SU-DHL-6 (cell line): ENCODE data around the gene PRSS12.

Source experiments
- CTCF ChIP-seq: fragments of 200-600 bp; sonication (generic); IDR thresholded peaks from one replicate; pipeline ENCODE4 v1.5.1; 2017; ENCODE audit warnings: antibody characterized with exemption, mild to moderate bottlenecking, low read length, moderate library complexity; ENCODE audit not compliant: insufficient read depth, poor library complexity, severe bottlenecking
- EZH2phosphoT487 ChIP-seq: fragments of 200-600 bp; sonication (generic), shearing (Covaris generic); conservative IDR thresholded peaks from 2 replicates; pipeline ENCODE4 v1.6.1; 2018; ENCODE audit warnings: mild to moderate bottlenecking, antibody characterized with exemption, low read length, moderate library complexity, mixed read lengths

- TF ChIP-seq CTCF: no peak
- no peak for TF ChIP-seq EZH2phosphoT487
Observed at GRCh38 chr4:118322831-118323502, 29.8 kb downstream of the PRSS12 start.
